ENCODE results near the gene NOL9. TPM values are rescaled to one million over a fixed set of nuclear protein-coding genes. Genes with fewer than 3 reads are reported as not detected.

NOL9 gene
- total and polyA plus RNA-seq, 2 of the 13 experiments (the other 11 are each of a cell fraction or from before 2014, with no cell fraction given) = 18.0 to 24.7 TPM

DNA sequence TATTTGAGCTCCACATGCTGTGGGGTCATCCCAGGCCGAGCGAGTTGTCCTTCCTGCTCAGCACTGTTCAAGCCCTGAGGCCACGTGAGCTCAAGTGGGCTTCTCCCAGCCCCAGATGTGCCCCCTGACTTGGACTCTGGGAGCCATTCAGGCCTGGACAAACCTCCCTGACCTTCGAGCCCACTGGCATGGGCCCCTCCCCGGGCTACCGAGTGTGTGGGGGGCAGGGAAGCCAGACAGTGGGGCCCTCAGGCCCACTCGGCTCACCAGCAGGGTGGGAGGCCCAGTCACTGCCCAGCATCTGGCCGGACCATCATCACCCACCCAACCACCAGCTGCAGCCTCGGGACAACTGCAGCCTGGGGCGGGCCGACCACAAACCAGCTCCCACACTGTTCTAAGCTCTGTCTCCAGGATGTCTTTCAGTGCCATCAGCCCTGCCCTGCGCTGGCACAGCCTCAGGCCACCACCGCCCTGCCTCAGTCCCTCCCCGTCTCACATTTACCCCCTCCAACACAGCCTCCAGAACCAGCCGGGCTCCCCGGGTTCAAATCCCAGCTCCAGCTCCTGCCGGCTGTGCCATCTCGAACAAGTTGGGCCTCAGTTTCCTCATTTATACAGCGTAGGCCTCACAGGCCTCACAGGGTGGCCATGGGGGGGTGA lies 41.9 kb downstream of the NOL9 start (continued):
- TF ChIP-seq ZNF468 (CRISPR knock-in tag; IDR thresholded peaks at IDR 0.05) = no peak
- TF ChIP-seq ZMYM3 (CRISPR knock-in tag; IDR thresholded peaks at IDR 0.05) = no peak
- no peak for TF ChIP-seq ZFP62 (CRISPR knock-in tag; IDR thresholded peaks at IDR 0.05)
- TF ChIP-seq, protein P1, sequence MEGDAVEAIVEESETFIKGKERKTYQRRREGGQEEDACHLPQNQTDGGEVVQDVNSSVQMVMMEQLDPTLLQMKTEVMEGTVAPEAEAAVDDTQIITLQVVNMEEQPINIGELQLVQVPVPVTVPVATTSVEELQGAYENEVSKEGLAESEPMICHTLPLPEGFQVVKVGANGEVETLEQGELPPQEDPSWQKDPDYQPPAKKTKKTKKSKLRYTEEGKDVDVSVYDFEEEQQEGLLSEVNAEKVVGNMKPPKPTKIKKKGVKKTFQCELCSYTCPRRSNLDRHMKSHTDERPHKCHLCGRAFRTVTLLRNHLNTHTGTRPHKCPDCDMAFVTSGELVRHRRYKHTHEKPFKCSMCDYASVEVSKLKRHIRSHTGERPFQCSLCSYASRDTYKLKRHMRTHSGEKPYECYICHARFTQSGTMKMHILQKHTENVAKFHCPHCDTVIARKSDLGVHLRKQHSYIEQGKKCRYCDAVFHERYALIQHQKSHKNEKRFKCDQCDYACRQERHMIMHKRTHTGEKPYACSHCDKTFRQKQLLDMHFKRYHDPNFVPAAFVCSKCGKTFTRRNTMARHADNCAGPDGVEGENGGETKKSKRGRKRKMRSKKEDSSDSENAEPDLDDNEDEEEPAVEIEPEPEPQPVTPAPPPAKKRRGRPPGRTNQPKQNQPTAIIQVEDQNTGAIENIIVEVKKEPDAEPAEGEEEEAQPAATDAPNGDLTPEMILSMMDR (CRISPR knock-in tag; IDR thresholded peaks at IDR 0.05) = no peak
- TF ChIP-seq, protein P2, sequence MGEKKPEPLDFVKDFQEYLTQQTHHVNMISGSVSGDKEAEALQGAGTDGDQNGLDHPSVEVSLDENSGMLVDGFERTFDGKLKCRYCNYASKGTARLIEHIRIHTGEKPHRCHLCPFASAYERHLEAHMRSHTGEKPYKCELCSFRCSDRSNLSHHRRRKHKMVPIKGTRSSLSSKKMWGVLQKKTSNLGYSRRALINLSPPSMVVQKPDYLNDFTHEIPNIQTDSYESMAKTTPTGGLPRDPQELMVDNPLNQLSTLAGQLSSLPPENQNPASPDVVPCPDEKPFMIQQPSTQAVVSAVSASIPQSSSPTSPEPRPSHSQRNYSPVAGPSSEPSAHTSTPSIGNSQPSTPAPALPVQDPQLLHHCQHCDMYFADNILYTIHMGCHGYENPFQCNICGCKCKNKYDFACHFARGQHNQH (CRISPR knock-in tag; IDR thresholded peaks at IDR 0.05) = no peak
- TF ChIP-seq, protein P3, sequence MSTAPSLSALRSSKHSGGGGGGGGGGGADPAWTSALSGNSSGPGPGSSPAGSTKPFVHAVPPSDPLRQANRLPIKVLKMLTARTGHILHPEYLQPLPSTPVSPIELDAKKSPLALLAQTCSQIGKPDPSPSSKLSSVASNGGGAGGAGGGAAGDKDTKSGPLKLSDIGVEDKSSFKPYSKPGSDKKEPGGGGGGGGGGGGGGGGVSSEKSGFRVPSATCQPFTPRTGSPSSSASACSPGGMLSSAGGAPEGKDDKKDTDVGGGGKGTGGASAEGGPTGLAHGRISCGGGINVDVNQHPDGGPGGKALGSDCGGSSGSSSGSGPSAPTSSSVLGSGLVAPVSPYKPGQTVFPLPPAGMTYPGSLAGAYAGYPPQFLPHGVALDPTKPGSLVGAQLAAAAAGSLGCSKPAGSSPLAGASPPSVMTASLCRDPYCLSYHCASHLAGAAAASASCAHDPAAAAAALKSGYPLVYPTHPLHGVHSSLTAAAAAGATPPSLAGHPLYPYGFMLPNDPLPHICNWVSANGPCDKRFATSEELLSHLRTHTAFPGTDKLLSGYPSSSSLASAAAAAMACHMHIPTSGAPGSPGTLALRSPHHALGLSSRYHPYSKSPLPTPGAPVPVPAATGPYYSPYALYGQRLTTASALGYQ (CRISPR knock-in tag; IDR thresholded peaks at IDR 0.05) = no peak
- TF ChIP-seq, protein P4, sequence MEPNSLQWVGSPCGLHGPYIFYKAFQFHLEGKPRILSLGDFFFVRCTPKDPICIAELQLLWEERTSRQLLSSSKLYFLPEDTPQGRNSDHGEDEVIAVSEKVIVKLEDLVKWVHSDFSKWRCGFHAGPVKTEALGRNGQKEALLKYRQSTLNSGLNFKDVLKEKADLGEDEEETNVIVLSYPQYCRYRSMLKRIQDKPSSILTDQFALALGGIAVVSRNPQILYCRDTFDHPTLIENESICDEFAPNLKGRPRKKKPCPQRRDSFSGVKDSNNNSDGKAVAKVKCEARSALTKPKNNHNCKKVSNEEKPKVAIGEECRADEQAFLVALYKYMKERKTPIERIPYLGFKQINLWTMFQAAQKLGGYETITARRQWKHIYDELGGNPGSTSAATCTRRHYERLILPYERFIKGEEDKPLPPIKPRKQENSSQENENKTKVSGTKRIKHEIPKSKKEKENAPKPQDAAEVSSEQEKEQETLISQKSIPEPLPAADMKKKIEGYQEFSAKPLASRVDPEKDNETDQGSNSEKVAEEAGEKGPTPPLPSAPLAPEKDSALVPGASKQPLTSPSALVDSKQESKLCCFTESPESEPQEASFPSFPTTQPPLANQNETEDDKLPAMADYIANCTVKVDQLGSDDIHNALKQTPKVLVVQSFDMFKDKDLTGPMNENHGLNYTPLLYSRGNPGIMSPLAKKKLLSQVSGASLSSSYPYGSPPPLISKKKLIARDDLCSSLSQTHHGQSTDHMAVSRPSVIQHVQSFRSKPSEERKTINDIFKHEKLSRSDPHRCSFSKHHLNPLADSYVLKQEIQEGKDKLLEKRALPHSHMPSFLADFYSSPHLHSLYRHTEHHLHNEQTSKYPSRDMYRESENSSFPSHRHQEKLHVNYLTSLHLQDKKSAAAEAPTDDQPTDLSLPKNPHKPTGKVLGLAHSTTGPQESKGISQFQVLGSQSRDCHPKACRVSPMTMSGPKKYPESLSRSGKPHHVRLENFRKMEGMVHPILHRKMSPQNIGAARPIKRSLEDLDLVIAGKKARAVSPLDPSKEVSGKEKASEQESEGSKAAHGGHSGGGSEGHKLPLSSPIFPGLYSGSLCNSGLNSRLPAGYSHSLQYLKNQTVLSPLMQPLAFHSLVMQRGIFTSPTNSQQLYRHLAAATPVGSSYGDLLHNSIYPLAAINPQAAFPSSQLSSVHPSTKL (CRISPR knock-in tag; IDR thresholded peaks at IDR 0.05) = no peak
- no peak; the same call in 1 of the 2 replicates for TF ChIP-seq KDM2A (CRISPR knock-in tag; IDR thresholded peaks at IDR 0.05; ENCODE audit: borderline replicate concordance, low read depth)
- TF ChIP-seq, protein P5, sequence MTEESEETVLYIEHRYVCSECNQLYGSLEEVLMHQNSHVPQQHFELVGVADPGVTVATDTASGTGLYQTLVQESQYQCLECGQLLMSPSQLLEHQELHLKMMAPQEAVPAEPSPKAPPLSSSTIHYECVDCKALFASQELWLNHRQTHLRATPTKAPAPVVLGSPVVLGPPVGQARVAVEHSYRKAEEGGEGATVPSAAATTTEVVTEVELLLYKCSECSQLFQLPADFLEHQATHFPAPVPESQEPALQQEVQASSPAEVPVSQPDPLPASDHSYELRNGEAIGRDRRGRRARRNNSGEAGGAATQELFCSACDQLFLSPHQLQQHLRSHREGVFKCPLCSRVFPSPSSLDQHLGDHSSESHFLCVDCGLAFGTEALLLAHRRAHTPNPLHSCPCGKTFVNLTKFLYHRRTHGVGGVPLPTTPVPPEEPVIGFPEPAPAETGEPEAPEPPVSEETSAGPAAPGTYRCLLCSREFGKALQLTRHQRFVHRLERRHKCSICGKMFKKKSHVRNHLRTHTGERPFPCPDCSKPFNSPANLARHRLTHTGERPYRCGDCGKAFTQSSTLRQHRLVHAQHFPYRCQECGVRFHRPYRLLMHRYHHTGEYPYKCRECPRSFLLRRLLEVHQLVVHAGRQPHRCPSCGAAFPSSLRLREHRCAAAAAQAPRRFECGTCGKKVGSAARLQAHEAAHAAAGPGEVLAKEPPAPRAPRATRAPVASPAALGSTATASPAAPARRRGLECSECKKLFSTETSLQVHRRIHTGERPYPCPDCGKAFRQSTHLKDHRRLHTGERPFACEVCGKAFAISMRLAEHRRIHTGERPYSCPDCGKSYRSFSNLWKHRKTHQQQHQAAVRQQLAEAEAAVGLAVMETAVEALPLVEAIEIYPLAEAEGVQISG (CRISPR knock-in tag; IDR thresholded peaks at IDR 0.05) = no peak
- TF ChIP-seq SNAPC2 (CRISPR knock-in tag; IDR thresholded peaks at IDR 0.05) = no peak
- TF ChIP-seq, protein P6, sequence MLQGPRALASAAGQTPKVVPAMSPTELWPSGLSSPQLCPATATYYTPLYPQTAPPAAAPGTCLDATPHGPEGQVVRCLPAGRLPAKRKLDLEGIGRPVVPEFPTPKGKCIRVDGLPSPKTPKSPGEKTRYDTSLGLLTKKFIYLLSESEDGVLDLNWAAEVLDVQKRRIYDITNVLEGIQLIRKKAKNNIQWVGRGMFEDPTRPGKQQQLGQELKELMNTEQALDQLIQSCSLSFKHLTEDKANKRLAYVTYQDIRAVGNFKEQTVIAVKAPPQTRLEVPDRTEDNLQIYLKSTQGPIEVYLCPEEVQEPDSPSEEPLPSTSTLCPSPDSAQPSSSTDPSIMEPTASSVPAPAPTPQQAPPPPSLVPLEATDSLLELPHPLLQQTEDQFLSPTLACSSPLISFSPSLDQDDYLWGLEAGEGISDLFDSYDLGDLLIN (CRISPR knock-in tag; IDR thresholded peaks at IDR 0.05; ENCODE audit: borderline replicate concordance) = no peak
- TF ChIP-seq, protein P7, sequence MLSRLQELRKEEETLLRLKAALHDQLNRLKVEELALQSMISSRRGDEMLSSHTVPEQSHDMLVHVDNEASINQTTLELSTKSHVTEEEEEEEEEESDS (CRISPR knock-in tag; IDR thresholded peaks at IDR 0.05; ENCODE audit: borderline replicate concordance) = no peak
